Measurements from ENCODE around the gene KCMF1.

DNA sequence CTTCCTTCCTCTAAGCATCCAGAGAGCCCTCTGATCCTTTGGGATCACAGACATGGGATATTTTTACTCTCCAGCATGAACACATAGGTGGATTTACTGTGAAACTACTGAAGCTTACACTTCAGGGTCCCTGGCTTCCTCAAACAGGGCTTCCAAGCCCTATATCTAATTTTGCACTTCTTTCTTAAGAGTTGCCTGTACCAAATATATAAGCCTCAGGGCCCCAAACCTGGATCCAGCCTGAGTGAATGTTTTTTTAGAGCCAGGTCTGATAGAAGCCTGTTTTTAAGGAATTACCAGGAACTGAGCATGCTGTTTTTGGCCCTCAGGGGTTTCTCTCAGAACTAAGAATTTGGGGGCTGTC, 13.2 kb upstream of the KCMF1 start:
- TF ChIP-seq POLR2A (IDR thresholded peaks at IDR 0.05) (no peak), POLR2AphosphoS5 (IDR thresholded peaks at IDR 0.05) (no peak)
- TF ChIP-seq, protein P1, sequence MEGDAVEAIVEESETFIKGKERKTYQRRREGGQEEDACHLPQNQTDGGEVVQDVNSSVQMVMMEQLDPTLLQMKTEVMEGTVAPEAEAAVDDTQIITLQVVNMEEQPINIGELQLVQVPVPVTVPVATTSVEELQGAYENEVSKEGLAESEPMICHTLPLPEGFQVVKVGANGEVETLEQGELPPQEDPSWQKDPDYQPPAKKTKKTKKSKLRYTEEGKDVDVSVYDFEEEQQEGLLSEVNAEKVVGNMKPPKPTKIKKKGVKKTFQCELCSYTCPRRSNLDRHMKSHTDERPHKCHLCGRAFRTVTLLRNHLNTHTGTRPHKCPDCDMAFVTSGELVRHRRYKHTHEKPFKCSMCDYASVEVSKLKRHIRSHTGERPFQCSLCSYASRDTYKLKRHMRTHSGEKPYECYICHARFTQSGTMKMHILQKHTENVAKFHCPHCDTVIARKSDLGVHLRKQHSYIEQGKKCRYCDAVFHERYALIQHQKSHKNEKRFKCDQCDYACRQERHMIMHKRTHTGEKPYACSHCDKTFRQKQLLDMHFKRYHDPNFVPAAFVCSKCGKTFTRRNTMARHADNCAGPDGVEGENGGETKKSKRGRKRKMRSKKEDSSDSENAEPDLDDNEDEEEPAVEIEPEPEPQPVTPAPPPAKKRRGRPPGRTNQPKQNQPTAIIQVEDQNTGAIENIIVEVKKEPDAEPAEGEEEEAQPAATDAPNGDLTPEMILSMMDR (IDR thresholded peaks at IDR 0.05): no peak
